Stromal cell of bone marrow (primary cell): ENCODE measurements around the gene SPEF1.

Experiments used
- DNase-seq: peaks from one replicate; pipeline ENCODE4 v3.0.0-alpha.2; 2012; ENCODE audit warnings: low read depth

Gene SPEF1

DNA sequence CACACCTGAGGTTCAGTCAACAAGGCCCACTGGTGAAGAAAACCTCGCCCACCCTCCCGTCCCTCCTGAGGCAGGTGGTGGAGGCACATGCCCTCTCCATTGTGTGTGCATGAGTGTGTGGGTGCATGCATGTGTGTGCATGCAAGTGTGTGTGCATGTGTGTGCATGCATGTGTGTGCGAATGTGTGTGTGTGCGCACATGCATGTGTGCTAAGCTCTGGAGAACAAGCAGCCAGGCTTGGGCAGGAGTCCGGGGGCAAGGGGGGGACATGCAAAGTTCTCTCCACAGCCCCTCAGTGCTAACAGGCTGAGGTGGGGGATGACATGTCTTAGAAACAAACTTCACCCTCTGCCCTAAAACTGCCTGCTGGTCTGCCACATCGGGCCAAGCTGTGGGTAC is 51.9 kb downstream of the SPEF1 start:
- DNase-seq = no peak

DNA sequence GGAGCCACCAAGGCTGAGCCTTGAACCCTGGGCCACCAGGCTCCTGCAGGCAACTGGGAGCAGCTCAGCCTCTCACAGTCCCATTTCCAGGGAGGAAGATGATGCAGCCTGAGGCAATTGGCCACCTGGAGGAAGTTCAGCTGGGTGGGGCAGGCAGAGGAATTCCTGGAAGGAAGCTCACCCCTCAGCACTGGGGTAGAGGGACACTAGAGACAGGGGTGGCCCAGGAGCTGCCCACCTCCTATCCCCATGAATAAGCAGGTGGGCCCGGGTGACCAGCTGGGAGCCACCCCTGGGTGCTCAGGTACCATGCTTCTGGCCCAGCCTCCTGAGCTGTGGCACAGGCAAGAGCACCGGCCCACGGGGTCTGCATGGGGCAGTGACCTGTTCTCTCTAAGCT is 52.4 kb downstream of the SPEF1 start:
- DNase-seq = no peak

DNA sequence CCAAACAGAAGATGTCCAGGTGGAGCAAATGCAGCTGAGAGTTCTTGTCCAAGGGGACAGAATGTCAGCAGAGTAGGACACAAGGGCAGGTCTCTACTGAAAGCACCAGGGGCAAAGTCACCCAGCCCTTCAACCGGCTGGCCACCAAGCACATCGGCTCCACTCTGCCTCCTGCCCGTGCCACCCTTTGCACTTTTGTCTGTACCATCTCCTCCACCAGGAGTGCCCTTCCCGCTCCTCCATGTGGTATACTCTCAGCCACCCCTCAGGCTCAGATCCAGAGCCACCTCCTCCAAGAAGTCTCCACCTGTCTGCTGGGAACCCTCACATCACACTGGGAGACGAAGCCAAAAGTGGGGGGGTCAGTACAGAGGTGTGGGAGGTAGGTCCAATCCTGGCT is 52.9 kb downstream of the SPEF1 start:
- no peak for DNase-seq
